IPS-18c (cell line): Measurements from ENCODE around the gene LRRC61.

Experiments used
- H3K4me3 ChIP-seq: 2 replicates; pipeline ENCODE4 v1.7.0; 2013; ENCODE audit warnings: low read depth, mild to moderate bottlenecking, low read length, moderate library complexity; ENCODE audit not compliant: insufficient read depth
- H3K9me3 ChIP-seq: one replicate; pipeline ENCODE4 v1.6.1; 2013; ENCODE audit warnings: mild to moderate bottlenecking, low read length, moderate library complexity; ENCODE audit not compliant: control insufficient read depth, insufficient read depth

Gene LRRC61

GRCh38 chr7:150359622-150360362 is 36.6 kb downstream of the LRRC61 start:
- Histone ChIP-seq H3K9me3 (no peaks in the 10 kb centered on the region), H3K4me3 (no peak overlapping the region)

GRCh38 chr7:150360363-150361058 is 37.4 kb downstream of the LRRC61 start:
- Histone ChIP-seq H3K9me3 (no peaks in the 10 kb centered on the region), H3K4me3 (no peak overlapping the region)

GRCh38 chr7:150361402-150361801 is 38.2 kb downstream of the LRRC61 start:
- Histone ChIP-seq H3K4me3 (no peak overlapping the region), H3K9me3 (no peaks in the 10 kb centered on the region)

GRCh38 chr7:150361807-150362621 is 38.9 kb downstream of the LRRC61 start:
- H3K9me3 ChIP-seq = no peaks in the 10 kb centered on the region

GRCh38 chr7:150363370-150363769 is 40.2 kb downstream of the LRRC61 start:
- Histone ChIP-seq H3K4me3 (no peak overlapping the region), H3K9me3 (no peaks in the 10 kb centered on the region)

More at GRCh38 chr7:150361807-150362621, 38.9 kb downstream of the LRRC61 start:
- H3K4me3 ChIP-seq = no peak overlapping the region

GRCh38 chr7:150363872-150364271 is 40.7 kb downstream of the LRRC61 start:
- Histone ChIP-seq H3K4me3 (no peak overlapping the region), H3K9me3 (peaks cover 2% of the 10 kb centered on the region)

- H3K9me3 ChIP-seq = peaks cover 2% of the 10 kb centered on the region
- no peak overlapping the region for H3K4me3 ChIP-seq
Observed at GRCh38 chr7:150365194-150365593, 42.0 kb downstream of the LRRC61 start.

- Histone ChIP-seq H3K4me3 (no peak overlapping the region), H3K9me3 (peaks cover 2% of the 10 kb centered on the region)
Observed at GRCh38 chr7:150365673-150366398, 42.7 kb downstream of the LRRC61 start.

- Histone ChIP-seq H3K4me3 (peak overlapping the region; percentile 77), H3K9me3 (peaks cover 2% of the 10 kb centered on the region)
Observed at GRCh38 chr7:150367677-150368095, 44.5 kb downstream of the LRRC61 start.

- H3K9me3 ChIP-seq = peaks cover 2% of the 10 kb centered on the region
- peak within 1 kb of the TSS; percentile 77 for H3K4me3 ChIP-seq
Observed at GRCh38 chr7:150368096-150368883, 45.1 kb downstream of the LRRC61 start, which contains the start of gene REPIN1. TSS of gene REPIN1 (plus strand) at chr7:150368822. CDS start at chr7:150369712, 890 bp downstream.

- Histone ChIP-seq H3K9me3 (peaks cover 2% of the 10 kb centered on the region), H3K4me3 (peak overlapping the region; percentile 77)
Observed at GRCh38 chr7:150368884-150369747, 46.0 kb downstream of the LRRC61 start.

GRCh38 chr7:150369748-150370501 is 46.8 kb downstream of the LRRC61 start:
- H3K9me3 ChIP-seq = peaks cover 2% of the 10 kb centered on the region
- peak overlapping the region; percentile 77 for H3K4me3 ChIP-seq

- Histone ChIP-seq H3K9me3 (peaks cover 2% of the 10 kb centered on the region), H3K4me3 (no peak overlapping the region)
Observed at GRCh38 chr7:150370612-150371071, 47.5 kb downstream of the LRRC61 start.

- Histone ChIP-seq H3K4me3 (no peak overlapping the region), H3K9me3 (peaks cover 2% of the 10 kb centered on the region)
Observed at GRCh38 chr7:150371131-150371995, 48.2 kb downstream of the LRRC61 start.
